Colonic mucosa (tissue), 4 donors: ENCODE measurements around the gene DSCAML1. TPM values are rescaled to one million over a fixed set of nuclear protein-coding genes. Genes with fewer than 3 reads are reported as not detected.

Experiments
- DNase-seq: peaks from one replicate; pipeline ENCODE4 v3.0.0-alpha.2; 2020
- H3K27ac ChIP-seq: fragments of 200-600 bp; one replicate; pipeline ENCODE4 v1.8.0; 2021
- H3K27me3 ChIP-seq: fragments of 200-600 bp; one replicate; pipeline ENCODE4 v1.8.0; 2021
- H3K36me3 ChIP-seq: fragments of 200-600 bp; one replicate; pipeline ENCODE4 v1.8.0; 2021
- H3K4me1 ChIP-seq: fragments of 200-600 bp; one replicate; pipeline ENCODE4 v1.8.0; 2021; ENCODE audit warnings: mild to moderate bottlenecking
- H3K4me3 ChIP-seq: fragments of 200-600 bp; one replicate; pipeline ENCODE4 v1.8.0; 2021
- H3K9ac ChIP-seq, 2 donors: one replicate each; pipeline ENCODE4 v1.7.0; 2013; ENCODE audit warnings: control low read depth in 2 of 2, low read depth in 2 of 2, low read length in 2 of 2
- H3K9me3 ChIP-seq: fragments of 200-600 bp; one replicate; pipeline ENCODE4 v1.8.0; 2021
- intact Hi-C: fragments of 100-400 bp; cut with DNase I; formaldehyde crosslinking; loops from one replicate; pipeline ENCODE4 v1.14.1; 2022
- total RNA-seq, 2 donors: library from RNA; stranded (reverse); fragmentation: NEBNext Ultra II Directional in 1 of 2; extraction: Animal tissue kit (Norgen Biotek cat#: 25700) in 1 of 2; gene quantifications; one replicate each; pipeline ENCODE4 v1.2.1, GENCODE V29; 2021
- TF ChIP-seq, protein P1 (sequence below): fragments of 200-600 bp; IDR thresholded peaks from one replicate; pipeline ENCODE4 v1.8.0; 2022; ENCODE audit warnings: antibody characterized with exemption, mild to moderate bottlenecking
- donor health status: healthy.
- donor health status: DM: no; HTN: no; CAD: no.
- donor health status: DM: no; HTN: no; CAD: no.

DSCAML1 gene
- total RNA-seq, 2 donors from 2014 or later: 1.2 to 4.3 TPM

- Histone ChIP-seq H3K27me3 (no peaks in the 10 kb centered on the region), H3K9me3 (no peaks in the 10 kb centered on the region), H3K9ac (no peak overlapping the region), H3K4me3 (no peak overlapping the region), H3K36me3 (no peaks in the 10 kb centered on the region), H3K4me1 (no peaks in the 10 kb centered on the region), H3K27ac (no peak overlapping the region)
- TF ChIP-seq, protein P1, sequence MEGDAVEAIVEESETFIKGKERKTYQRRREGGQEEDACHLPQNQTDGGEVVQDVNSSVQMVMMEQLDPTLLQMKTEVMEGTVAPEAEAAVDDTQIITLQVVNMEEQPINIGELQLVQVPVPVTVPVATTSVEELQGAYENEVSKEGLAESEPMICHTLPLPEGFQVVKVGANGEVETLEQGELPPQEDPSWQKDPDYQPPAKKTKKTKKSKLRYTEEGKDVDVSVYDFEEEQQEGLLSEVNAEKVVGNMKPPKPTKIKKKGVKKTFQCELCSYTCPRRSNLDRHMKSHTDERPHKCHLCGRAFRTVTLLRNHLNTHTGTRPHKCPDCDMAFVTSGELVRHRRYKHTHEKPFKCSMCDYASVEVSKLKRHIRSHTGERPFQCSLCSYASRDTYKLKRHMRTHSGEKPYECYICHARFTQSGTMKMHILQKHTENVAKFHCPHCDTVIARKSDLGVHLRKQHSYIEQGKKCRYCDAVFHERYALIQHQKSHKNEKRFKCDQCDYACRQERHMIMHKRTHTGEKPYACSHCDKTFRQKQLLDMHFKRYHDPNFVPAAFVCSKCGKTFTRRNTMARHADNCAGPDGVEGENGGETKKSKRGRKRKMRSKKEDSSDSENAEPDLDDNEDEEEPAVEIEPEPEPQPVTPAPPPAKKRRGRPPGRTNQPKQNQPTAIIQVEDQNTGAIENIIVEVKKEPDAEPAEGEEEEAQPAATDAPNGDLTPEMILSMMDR: no peak
- intact Hi-C loops: no loop called here
- no peak for DNase-seq
These were observed 63.7 kb downstream of the DSCAML1 start for GRCh38 chr11:117733316-117733715.

DNA sequence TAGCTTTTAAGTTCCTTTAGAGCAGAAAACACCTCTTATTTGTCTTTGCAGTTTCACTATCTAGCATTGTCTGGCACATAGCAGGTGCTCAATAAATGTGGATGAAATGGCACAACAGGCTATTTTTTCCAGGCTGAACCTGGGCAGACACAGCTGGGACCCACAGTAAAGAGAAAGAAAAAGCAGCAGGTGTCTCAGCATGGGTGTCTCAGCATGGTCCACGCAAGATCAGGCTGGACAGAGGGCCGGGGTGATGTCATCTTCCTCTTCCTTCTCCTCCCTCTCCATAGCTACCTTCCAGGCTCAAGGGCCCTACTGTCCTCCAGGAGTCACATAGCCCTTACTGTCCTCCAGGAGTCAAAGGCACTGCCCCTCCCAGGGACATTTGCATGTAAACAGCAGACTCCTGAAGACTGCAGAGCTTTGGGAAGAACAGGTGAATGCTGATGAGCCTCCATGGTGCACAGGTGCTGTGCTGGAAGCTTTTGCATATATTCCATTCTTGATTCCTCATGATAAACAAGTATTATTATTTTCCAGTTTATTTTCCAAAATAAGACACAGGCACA lies 65.2 kb downstream of the DSCAML1 start:
- no peaks in the 10 kb centered on the region for H3K4me1 ChIP-seq
- H3K9ac ChIP-seq: no peak overlapping the region
- TF ChIP-seq, protein P1: no peak
- no peaks in the 10 kb centered on the region for H3K27me3 ChIP-seq
- H3K4me3 ChIP-seq: no peak overlapping the region
- no peak overlapping the region for H3K27ac ChIP-seq
- no peaks in the 10 kb centered on the region for H3K9me3 ChIP-seq
- intact Hi-C loops: no loop called here
- H3K36me3 ChIP-seq: no peaks in the 10 kb centered on the region
- no peak for DNase-seq

DNA sequence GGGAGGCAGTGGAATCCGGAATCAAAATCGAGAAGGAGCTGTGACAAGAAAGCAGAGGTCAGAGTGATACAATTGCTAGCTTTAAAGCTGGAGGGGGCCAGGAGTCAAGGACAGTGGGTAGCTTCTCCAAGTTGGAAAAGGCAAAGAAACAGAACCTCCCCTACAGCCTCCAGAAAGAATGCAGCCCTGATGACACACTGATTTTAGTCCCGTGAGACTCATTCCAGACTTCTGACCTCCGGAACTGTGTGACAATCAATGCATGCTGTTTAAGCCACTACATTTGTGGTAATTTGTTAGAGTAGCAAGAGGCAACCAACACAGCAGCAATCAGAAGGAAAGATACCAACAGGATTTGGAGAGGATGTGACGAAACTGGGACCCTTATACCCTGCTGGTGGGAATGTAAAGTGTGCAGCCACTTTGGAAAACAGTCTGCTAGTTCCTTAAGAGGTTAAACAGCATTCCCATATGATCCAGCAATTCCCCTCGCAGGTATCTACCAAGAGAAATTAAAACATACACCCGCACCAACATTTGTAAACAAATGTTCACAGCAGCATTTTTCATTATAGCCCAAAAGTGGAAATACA lies 66.7 kb downstream of the DSCAML1 start:
- Histone ChIP-seq H3K4me3 (no peak overlapping the region), H3K4me1 (no peaks in the 10 kb centered on the region), H3K9me3 (no peaks in the 10 kb centered on the region), H3K27me3 (no peaks in the 10 kb centered on the region), H3K27ac (no peak overlapping the region), H3K9ac (no peak overlapping the region), H3K36me3 (no peaks in the 10 kb centered on the region)
- DNase-seq: no peak
- TF ChIP-seq, protein P1: no peak
- intact Hi-C loops: no loop called here

DNA sequence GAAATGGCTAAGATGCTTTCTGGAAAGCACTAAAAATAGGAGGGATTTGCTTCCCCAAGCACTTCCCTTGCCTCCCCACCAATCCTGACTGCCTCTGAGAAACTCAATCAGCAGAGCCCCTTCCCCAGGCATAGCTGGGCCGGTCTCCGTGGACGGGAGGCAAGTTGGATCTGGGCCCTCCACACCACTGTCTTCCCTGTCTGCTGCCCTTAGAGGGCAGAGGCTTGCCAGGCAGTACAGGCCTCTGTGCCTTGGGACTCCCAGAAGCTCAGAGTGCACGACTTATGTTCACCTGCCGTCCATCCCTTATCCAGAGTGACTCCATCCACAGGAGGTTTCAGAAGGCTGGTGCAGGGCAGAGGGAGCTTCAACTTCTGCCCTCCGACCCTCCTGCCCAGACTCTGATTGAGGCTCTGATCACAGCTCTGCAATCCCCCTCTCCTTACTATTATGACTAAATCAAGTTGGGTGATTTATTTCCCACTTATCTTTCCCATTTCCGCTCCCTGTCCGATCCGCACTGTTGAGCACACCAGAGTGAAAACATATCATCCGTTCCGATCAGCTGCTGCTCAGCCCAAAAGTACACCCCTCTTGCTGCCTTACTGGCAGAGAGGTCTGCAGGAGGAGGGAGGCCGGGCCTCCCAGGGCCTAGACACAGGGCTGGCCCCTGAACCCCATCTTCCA lies 71.8 kb downstream of the DSCAML1 start:
- Histone ChIP-seq H3K9me3 (no peaks in the 10 kb centered on the region), H3K36me3 (no peaks in the 10 kb centered on the region), H3K4me1 (no peaks in the 10 kb centered on the region), H3K27ac (no peak overlapping the region), H3K9ac (no peak overlapping the region), H3K27me3 (no peaks in the 10 kb centered on the region), H3K4me3 (no peak overlapping the region)
- no peak for DNase-seq
- TF ChIP-seq, protein P1: no peak
- intact Hi-C loops: no loop called here

GRCh38 chr11:117724621-117725020 lies 72.4 kb downstream of the DSCAML1 start:
- Histone ChIP-seq H3K4me3 (no peak overlapping the region), H3K27ac (no peak overlapping the region), H3K27me3 (no peaks in the 10 kb centered on the region), H3K4me1 (no peaks in the 10 kb centered on the region), H3K9ac (no peak overlapping the region), H3K9me3 (no peaks in the 10 kb centered on the region), H3K36me3 (no peaks in the 10 kb centered on the region)
- DNase-seq: no peak
- TF ChIP-seq, protein P1: no peak
- intact Hi-C loops: no loop called here
